GM12878 (cell line): Measurements from ENCODE around the gene SLC9A3. TPM values are rescaled to one million over a fixed set of nuclear protein-coding genes. Genes with fewer than 3 reads are reported as not detected.

ENCODE experiments used
- BCL11A ChIP-seq: IDR thresholded peaks from 2 replicates; pipeline ENCODE4 v1.6.1; 2011; ENCODE audit warnings: low read depth, low read length
- CHD2 ChIP-seq: IDR thresholded peaks from 2 replicates; pipeline ENCODE4 v1.6.1; 2011; ENCODE audit warnings: low read depth, low read length, improper control_type of control experiment, borderline replicate concordance
- CREB1 ChIP-seq: IDR thresholded peaks from 2 replicates; pipeline ENCODE4 v1.6.1; 2012; ENCODE audit warnings: low read depth, mild to moderate bottlenecking, inconsistent platforms
- EGR1 ChIP-seq, 2 experiments: IDR thresholded peaks; 1 replicate in 1 of 2; 2 replicates in 1 of 2; pipeline ENCODE4 v1.6.1; 2011 to 2012; ENCODE audit warnings: low read depth in 2 of 2, low read length in 2 of 2, borderline replicate concordance in 1 of 2, mild to moderate bottlenecking in 1 of 2, moderate library complexity in 1 of 2
- ESRRA ChIP-seq: IDR thresholded peaks from 2 replicates; pipeline ENCODE4 v1.6.1; 2012; ENCODE audit warnings: mild to moderate bottlenecking, low read length, improper control_type of control experiment
- HDGF ChIP-seq: fragments of 450-650 bp; IDR thresholded peaks from 2 replicates; pipeline ENCODE4 v1.6.1; 2016; ENCODE audit warnings: antibody characterized with exemption
- IKZF2 ChIP-seq, 2 experiments: fragments of 450-650 bp; IDR thresholded peaks; 2 replicates each; pipeline ENCODE4 v1.6.1; 2017; ENCODE audit warnings: mild to moderate bottlenecking in 2 of 2, moderate library complexity in 2 of 2
- KDM1A ChIP-seq: fragments of 200-600 bp; sonication (generic); IDR thresholded peaks from 2 replicates; pipeline ENCODE4 v1.6.1; 2016; ENCODE audit warnings: borderline replicate concordance
- KLF5 ChIP-seq: fragments of 450-650 bp; IDR thresholded peaks from 2 replicates; pipeline ENCODE4 v1.6.1; 2014; ENCODE audit warnings: mild to moderate bottlenecking; ENCODE audit not compliant: partially characterized antibody
- MTA3 ChIP-seq: IDR thresholded peaks from 2 replicates; pipeline ENCODE4 v1.6.1; 2012; ENCODE audit warnings: low read length, inconsistent platforms, borderline replicate concordance
- NR2C1 ChIP-seq: fragments of 450-650 bp; IDR thresholded peaks from 2 replicates; pipeline ENCODE4 v1.6.1; 2017; ENCODE audit warnings: antibody characterized with exemption, mild to moderate bottlenecking, moderate library complexity
- NRF1 ChIP-seq: conservative IDR thresholded peaks from 2 replicates; pipeline ENCODE4 v1.6.1; 2011; ENCODE audit warnings: mild to moderate bottlenecking, low read depth, low read length, improper control_type of control experiment
- PML ChIP-seq: IDR thresholded peaks from 2 replicates; pipeline ENCODE4 v1.6.1; 2012; ENCODE audit warnings: low read length, inconsistent platforms
- POU2F2 ChIP-seq: IDR thresholded peaks from 3 replicates; pipeline ENCODE4 v1.6.1; 2011; ENCODE audit warnings: low read depth, mild to moderate bottlenecking, low read length, borderline replicate concordance
- RAD21 ChIP-seq: IDR thresholded peaks from 2 replicates; pipeline ENCODE4 v1.6.1; 2011; ENCODE audit warnings: mild to moderate bottlenecking, low read depth, low read length, moderate library complexity; ENCODE audit not compliant: insufficient read depth
- SP1 ChIP-seq: IDR thresholded peaks from one replicate; pipeline ENCODE4 v1.6.1; 2011; ENCODE audit warnings: low read depth, low read length
- TCF12 ChIP-seq: IDR thresholded peaks from 2 replicates; pipeline ENCODE4 v1.6.1; 2011; ENCODE audit warnings: low read depth, mild to moderate bottlenecking, low read length
- ZNF207 ChIP-seq: fragments of 450-650 bp; IDR thresholded peaks from 2 replicates; pipeline ENCODE4 v1.6.1; 2014; ENCODE audit warnings: antibody characterized with exemption, mild to moderate bottlenecking, borderline replicate concordance
- polyA plus RNA-seq, 11 experiments: library from polyadenylated mRNA; depleted of rRNA in 4 of 11; unstranded in 6 of 11; stranded (reverse) in 5 of 11; fragments of >200 nt; fragmentation: Nextera tagmentation in 4 of 11; fragmentation: Illumina TruSeq in 1 of 11; extraction: Ambion mirVana in 4 of 11; extraction: Trizol in 1 of 11; gene quantifications; 1 replicate in 1 of 11; 2 replicates in 10 of 11; pipeline versions ENCODE4 v1.2.1 to v1.2.3, GENCODE V29; 2011 to 2016; ENCODE audit warnings: inconsistent platforms in 2 of 11, missing spikeins in 2 of 11, low read depth in 1 of 11
- total RNA-seq, 4 experiments: library from RNA; depleted of rRNA in 3 of 4; stranded (reverse); fragments of >200 nt in 3 of 4; fragmentation: Illumina TruSeq in 1 of 4; extraction: Trizol in 1 of 4; gene quantifications; 2 replicates each; pipeline versions ENCODE4 v1.2.1 to v1.2.3, GENCODE V29; 2013 to 2021
- TF ChIP-seq, protein P1 (sequence below): IDR thresholded peaks from 2 replicates; pipeline ENCODE4 v1.6.1; 2012; ENCODE audit warnings: improper control_type of control experiment, low read depth, low read length; ENCODE audit not compliant: insufficient replicate concordance
- TF ChIP-seq, protein P2 (sequence below): fragments of 450-650 bp; IDR thresholded peaks from 2 replicates; pipeline ENCODE4 v1.6.1; 2017; ENCODE audit warnings: antibody characterized with exemption, mild to moderate bottlenecking, moderate library complexity
- TF ChIP-seq, protein P3 (sequence below): IDR thresholded peaks from 2 replicates; pipeline ENCODE4 v1.6.1; 2011; ENCODE audit warnings: mild to moderate bottlenecking, low read depth, low read length, moderate library complexity; ENCODE audit not compliant: insufficient replicate concordance

The SLC9A3 gene
- total and polyA plus RNA-seq, 10 of the 15 experiments (the other 5 are each of a cell fraction or from before 2014, with no cell fraction given): 0.04 to 5.2 (median 2.3) TPM; not detected in 1

DNA sequence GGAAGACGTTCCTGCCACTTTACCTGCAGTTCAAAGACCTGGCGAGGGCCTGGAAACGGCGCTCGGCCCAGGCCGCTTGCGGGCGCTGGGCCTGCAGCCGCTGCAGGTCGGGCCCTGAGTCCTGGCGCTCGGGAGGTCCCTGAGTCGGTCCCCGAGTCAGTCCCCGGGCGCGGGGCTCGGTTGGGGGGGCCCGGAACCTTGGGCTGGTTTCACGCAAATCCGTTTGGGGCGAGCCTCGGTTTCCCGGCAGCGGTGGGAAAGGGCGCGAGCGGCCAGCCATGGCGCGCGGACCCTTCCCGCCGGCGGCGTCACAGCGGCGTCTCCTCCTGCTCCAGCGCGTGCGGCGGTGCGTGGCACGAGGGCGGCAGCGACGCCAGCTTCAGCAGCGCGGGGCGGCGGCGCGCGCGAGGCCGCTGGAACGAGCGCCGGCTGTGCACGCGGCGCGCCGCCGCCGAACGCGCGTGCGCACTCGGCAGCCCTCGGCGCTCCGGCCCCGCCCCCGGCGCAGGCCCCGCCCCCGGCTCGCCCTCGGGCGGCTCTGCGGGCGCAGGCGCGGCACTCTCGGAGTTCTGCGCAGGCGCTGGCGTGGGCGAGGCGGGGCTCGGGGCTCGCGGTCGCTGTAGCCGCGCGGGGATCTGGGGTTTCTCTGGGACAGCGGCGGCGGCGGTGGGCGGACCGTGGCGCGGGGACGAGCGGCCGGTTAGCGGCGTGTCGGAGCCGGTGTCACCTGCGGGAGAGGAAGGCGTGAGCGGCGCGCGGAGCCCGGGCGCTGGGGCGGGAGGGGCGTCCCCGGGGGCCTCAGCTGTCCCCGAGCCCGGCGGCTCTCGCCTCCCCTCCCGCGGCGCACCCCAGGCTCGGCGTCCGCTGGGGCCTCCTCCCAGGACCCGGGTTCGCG is 51.3 kb downstream of the SLC9A3 start (continued):
- no peak for TF ChIP-seq MTA3
- TF ChIP-seq SP1: no peak
- TF ChIP-seq NR2C1: no peak
- peak in 1 of 2 experiments; percentile 87; a peak in 2 of 3 replicates for TF ChIP-seq EGR1 (IDR thresholded peaks at IDR 0.05; ENCODE audit: borderline replicate concordance in 1 of 2, low read depth in 2 of 2, low read length in 2 of 2)
- no peak for TF ChIP-seq BCL11A
- TF ChIP-seq ESRRA: no peak
- TF ChIP-seq, protein P1, sequence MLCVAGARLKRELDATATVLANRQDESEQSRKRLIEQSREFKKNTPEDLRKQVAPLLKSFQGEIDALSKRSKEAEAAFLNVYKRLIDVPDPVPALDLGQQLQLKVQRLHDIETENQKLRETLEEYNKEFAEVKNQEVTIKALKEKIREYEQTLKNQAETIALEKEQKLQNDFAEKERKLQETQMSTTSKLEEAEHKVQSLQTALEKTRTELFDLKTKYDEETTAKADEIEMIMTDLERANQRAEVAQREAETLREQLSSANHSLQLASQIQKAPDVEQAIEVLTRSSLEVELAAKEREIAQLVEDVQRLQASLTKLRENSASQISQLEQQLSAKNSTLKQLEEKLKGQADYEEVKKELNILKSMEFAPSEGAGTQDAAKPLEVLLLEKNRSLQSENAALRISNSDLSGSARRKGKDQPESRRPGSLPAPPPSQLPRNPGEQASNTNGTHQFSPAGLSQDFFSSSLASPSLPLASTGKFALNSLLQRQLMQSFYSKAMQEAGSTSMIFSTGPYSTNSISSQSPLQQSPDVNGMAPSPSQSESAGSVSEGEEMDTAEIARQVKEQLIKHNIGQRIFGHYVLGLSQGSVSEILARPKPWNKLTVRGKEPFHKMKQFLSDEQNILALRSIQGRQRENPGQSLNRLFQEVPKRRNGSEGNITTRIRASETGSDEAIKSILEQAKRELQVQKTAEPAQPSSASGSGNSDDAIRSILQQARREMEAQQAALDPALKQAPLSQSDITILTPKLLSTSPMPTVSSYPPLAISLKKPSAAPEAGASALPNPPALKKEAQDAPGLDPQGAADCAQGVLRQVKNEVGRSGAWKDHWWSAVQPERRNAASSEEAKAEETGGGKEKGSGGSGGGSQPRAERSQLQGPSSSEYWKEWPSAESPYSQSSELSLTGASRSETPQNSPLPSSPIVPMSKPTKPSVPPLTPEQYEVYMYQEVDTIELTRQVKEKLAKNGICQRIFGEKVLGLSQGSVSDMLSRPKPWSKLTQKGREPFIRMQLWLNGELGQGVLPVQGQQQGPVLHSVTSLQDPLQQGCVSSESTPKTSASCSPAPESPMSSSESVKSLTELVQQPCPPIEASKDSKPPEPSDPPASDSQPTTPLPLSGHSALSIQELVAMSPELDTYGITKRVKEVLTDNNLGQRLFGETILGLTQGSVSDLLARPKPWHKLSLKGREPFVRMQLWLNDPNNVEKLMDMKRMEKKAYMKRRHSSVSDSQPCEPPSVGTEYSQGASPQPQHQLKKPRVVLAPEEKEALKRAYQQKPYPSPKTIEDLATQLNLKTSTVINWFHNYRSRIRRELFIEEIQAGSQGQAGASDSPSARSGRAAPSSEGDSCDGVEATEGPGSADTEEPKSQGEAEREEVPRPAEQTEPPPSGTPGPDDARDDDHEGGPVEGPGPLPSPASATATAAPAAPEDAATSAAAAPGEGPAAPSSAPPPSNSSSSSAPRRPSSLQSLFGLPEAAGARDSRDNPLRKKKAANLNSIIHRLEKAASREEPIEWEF: no peak
- TF ChIP-seq POU2F2: no peak
- TF ChIP-seq HDGF: no peak
- TF ChIP-seq NRF1: peak; percentile 75
- peak; percentile 32 for TF ChIP-seq KLF5
- no peak; the same call in 1 of the 2 replicates for TF ChIP-seq CHD2
- peak; percentile 57; the same call in 1 of the 2 replicates for TF ChIP-seq PML
- TF ChIP-seq TCF12: 0 out of 2 replicates have a peak, but pooled peaks have one; percentile 34
- no peak for TF ChIP-seq IKZF2 (IDR thresholded peaks at IDR 0.05)
- no peak for TF ChIP-seq KDM1A
- TF ChIP-seq, protein P2, sequence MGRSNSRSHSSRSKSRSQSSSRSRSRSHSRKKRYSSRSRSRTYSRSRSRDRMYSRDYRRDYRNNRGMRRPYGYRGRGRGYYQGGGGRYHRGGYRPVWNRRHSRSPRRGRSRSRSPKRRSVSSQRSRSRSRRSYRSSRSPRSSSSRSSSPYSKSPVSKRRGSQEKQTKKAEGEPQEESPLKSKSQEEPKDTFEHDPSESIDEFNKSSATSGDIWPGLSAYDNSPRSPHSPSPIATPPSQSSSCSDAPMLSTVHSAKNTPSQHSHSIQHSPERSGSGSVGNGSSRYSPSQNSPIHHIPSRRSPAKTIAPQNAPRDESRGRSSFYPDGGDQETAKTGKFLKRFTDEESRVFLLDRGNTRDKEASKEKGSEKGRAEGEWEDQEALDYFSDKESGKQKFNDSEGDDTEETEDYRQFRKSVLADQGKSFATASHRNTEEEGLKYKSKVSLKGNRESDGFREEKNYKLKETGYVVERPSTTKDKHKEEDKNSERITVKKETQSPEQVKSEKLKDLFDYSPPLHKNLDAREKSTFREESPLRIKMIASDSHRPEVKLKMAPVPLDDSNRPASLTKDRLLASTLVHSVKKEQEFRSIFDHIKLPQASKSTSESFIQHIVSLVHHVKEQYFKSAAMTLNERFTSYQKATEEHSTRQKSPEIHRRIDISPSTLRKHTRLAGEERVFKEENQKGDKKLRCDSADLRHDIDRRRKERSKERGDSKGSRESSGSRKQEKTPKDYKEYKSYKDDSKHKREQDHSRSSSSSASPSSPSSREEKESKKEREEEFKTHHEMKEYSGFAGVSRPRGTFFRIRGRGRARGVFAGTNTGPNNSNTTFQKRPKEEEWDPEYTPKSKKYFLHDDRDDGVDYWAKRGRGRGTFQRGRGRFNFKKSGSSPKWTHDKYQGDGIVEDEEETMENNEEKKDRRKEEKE: no peak
- TF ChIP-seq ZNF207: 0 out of 2 replicates have a peak, but pooled peaks have one; percentile 40
- TF ChIP-seq RAD21: no peak
- peak; percentile 67 for TF ChIP-seq CREB1
- TF ChIP-seq, protein P3, sequence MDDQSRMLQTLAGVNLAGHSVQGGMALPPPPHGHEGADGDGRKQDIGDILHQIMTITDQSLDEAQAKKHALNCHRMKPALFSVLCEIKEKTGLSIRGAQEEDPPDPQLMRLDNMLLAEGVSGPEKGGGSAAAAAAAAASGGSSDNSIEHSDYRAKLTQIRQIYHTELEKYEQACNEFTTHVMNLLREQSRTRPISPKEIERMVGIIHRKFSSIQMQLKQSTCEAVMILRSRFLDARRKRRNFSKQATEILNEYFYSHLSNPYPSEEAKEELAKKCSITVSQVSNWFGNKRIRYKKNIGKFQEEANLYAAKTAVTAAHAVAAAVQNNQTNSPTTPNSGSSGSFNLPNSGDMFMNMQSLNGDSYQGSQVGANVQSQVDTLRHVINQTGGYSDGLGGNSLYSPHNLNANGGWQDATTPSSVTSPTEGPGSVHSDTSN: no peak
